WTC11 (cell line): ENCODE results near the gene PNCK. TPM values are rescaled to one million over a fixed set of nuclear protein-coding genes. Genes with fewer than 3 reads are reported as not detected.
A peak's percentile ranks its signal among the peaks of the same experiment; 100 is the strongest.

Experiments used
- ATAC-seq: fragments of 200-7000 bp; cut with Tn5 transposase; 2 replicates; pipeline ENCODE4 v1.10.0; 2021; ENCODE audit warnings: mild to moderate bottlenecking, moderate library complexity
- CTCF ChIA-PET: fragments of 300-600 bp; sonication (Branson Sonifier 250); formaldehyde crosslinking; loops from one replicate; lab custom pipeline; 2021; ENCODE audit warnings: antibody characterized with exemption; lab: Charles Lee
- POLR2A ChIA-PET: fragments of 350-600 bp; sonication (Branson Sonifier 250); formaldehyde crosslinking; loops from one replicate; lab custom pipeline; 2021; ENCODE audit warnings: antibody characterized with exemption; lab: Charles Lee
- DNase-seq: peaks from one replicate; pipeline ENCODE4 v3.0.0; 2021; ENCODE audit warnings: low spot score
- H3K27ac Mint-ChIP-seq: 2 replicates; pipeline ENCODE4 v1.8.0; 2021; ENCODE audit warnings: mixed read lengths
- H3K27me3 Mint-ChIP-seq: 2 replicates; pipeline ENCODE4 v1.8.0; 2021; ENCODE audit warnings: low read depth, mild to moderate bottlenecking, moderate library complexity, mixed read lengths
- H3K36me3 Mint-ChIP-seq: 2 replicates; pipeline ENCODE4 v1.8.0; 2021; ENCODE audit warnings: mixed read lengths
- H3K4me1 Mint-ChIP-seq: 2 replicates; pipeline ENCODE4 v1.8.0; 2022; ENCODE audit warnings: mixed read lengths
- H3K4me3 Mint-ChIP-seq: 2 replicates; pipeline ENCODE4 v1.8.0; 2021; ENCODE audit warnings: mild to moderate bottlenecking, moderate library complexity, mixed read lengths
- H3K9me3 Mint-ChIP-seq: 2 replicates; pipeline ENCODE4 v1.8.0; 2021; ENCODE audit warnings: mixed read lengths
- AFF4 ChIP-seq: sonication (generic); formaldehyde crosslinking; IDR thresholded peaks from 2 replicates; pipeline ENCODE4 v1.8.1; 2023; ENCODE audit warnings: mild to moderate bottlenecking, missing genetic modification reagents, borderline replicate concordance
- AR ChIP-seq: fragments of 250-450 bp; sonication (Bioruptor Pico); IDR thresholded peaks from 2 replicates; pipeline ENCODE4 v1.9.0; 2021; ENCODE audit warnings: mild to moderate bottlenecking
- E2F1 ChIP-seq: sonication (generic); formaldehyde crosslinking; IDR thresholded peaks from 2 replicates; pipeline ENCODE4 v1.8.0; 2022; ENCODE audit warnings: mild to moderate bottlenecking, missing genetic modification reagents
- EMX1 ChIP-seq: fragments of 250-450 bp; sonication (Bioruptor Pico); IDR thresholded peaks from 2 replicates; pipeline ENCODE4 v1.8.0; 2021; ENCODE audit warnings: mild to moderate bottlenecking
- ESRRA ChIP-seq: sonication (generic); formaldehyde crosslinking; IDR thresholded peaks from 2 replicates; pipeline ENCODE4 v1.8.1; 2022; ENCODE audit warnings: mild to moderate bottlenecking, missing genetic modification reagents, borderline replicate concordance
- GABPB1 ChIP-seq: sonication (generic); formaldehyde crosslinking; IDR thresholded peaks from 2 replicates; pipeline ENCODE4 v1.8.1; 2023; ENCODE audit warnings: mild to moderate bottlenecking, missing genetic modification reagents
- NFE2L1 ChIP-seq: sonication (generic); formaldehyde crosslinking; IDR thresholded peaks from 2 replicates; pipeline ENCODE4 v1.8.1; 2023; ENCODE audit warnings: missing genetic modification reagents
- PRRX2 ChIP-seq: fragments of 250-450 bp; sonication (Bioruptor Pico); IDR thresholded peaks from 2 replicates; pipeline ENCODE4 v1.8.0; 2021; ENCODE audit warnings: mild to moderate bottlenecking
- SP1 ChIP-seq: sonication (generic); formaldehyde crosslinking; conservative IDR thresholded peaks from 2 replicates; pipeline ENCODE4 v1.8.1; 2022; ENCODE audit warnings: missing genetic modification reagents
- TCF7 ChIP-seq: sonication (generic); formaldehyde crosslinking; IDR thresholded peaks from 2 replicates; pipeline ENCODE4 v1.8.0; 2022; ENCODE audit warnings: mild to moderate bottlenecking, low read depth, missing genetic modification reagents, moderate library complexity
- TEAD1 ChIP-seq: sonication (generic); formaldehyde crosslinking; IDR thresholded peaks from 2 replicates; pipeline ENCODE4 v1.8.0; 2022; ENCODE audit warnings: mild to moderate bottlenecking, missing genetic modification reagents
- ZBTB43 ChIP-seq: sonication (generic); formaldehyde crosslinking; IDR thresholded peaks from 2 replicates; pipeline ENCODE4 v1.8.1; 2023; ENCODE audit warnings: mild to moderate bottlenecking, missing genetic modification reagents
- ZNF138 ChIP-seq: sonication (generic); formaldehyde crosslinking; conservative IDR thresholded peaks from 2 replicates; pipeline ENCODE4 v1.8.1; 2022; ENCODE audit warnings: mild to moderate bottlenecking, moderate library complexity, missing genetic modification reagents
- ZNF219 ChIP-seq: sonication (generic); formaldehyde crosslinking; IDR thresholded peaks from 2 replicates; pipeline ENCODE4 v1.8.0; 2023; ENCODE audit warnings: missing genetic modification reagents, mild to moderate bottlenecking, borderline replicate concordance
- ZNF232 ChIP-seq: sonication (generic); formaldehyde crosslinking; IDR thresholded peaks from 2 replicates; pipeline ENCODE4 v1.8.0; 2022; ENCODE audit warnings: mild to moderate bottlenecking, missing genetic modification reagents
- ZNF425 ChIP-seq: fragments of 250-450 bp; sonication (Bioruptor Pico); conservative IDR thresholded peaks from 2 replicates; pipeline ENCODE4 v1.9.0; 2021; ENCODE audit warnings: mild to moderate bottlenecking
- ZNF512 ChIP-seq: sonication (generic); formaldehyde crosslinking; IDR thresholded peaks from 2 replicates; pipeline ENCODE4 v1.8.1; 2022; ENCODE audit warnings: missing genetic modification reagents, borderline replicate concordance
- total RNA-seq: library from RNA; stranded (reverse); gene quantifications from 3 replicates; pipeline ENCODE4 v1.2.3, GENCODE V29; 2021

PNCK gene
- total RNA-seq, 1 experiment from 2014 or later: 8.6 TPM

- Mint-ChIP-seq H3K9me3 (no peaks in the 10 kb centered on the region), H3K27ac (no peak overlapping the region), H3K4me3 (no peak overlapping the region; the same call in 1 of the 2 replicates), H3K4me1 (peaks cover 10% of the 10 kb centered on the region), H3K27me3 (peaks cover 59% of the 10 kb centered on the region), H3K36me3 (no peaks in the 10 kb centered on the region)
- POLR2A ChIA-PET: no interaction called here
- CTCF ChIA-PET: interaction anchor here (1.6 to 10.6 kb wide), 2 partner anchors 10 to 25 kb away, joined by 4 to 153 read pairs; no protein-coding TSS in a partner anchor
- peak; percentile 8; the same call in 1 of the 2 replicates for ATAC-seq
- TF ChIP-seq ZNF425: no peak
- TF ChIP-seq E2F1 (CRISPR knock-in tag): no peak
- no peak for TF ChIP-seq ZNF232
- TF ChIP-seq NFE2L1 (CRISPR knock-in tag): no peak
- TF ChIP-seq EMX1 (CRISPR knock-in tag): no peak
- no peak for TF ChIP-seq AR (CRISPR knock-in tag)
- no peak for TF ChIP-seq AFF4 (CRISPR knock-in tag)
- no peak for TF ChIP-seq ZBTB43 (CRISPR knock-in tag)
- TF ChIP-seq SP1: no peak
- no peak for TF ChIP-seq PRRX2
- no peak for TF ChIP-seq ESRRA (CRISPR knock-in tag)
- no peak for TF ChIP-seq TEAD1 (CRISPR knock-in tag)
- no peak for TF ChIP-seq ZNF512 (CRISPR knock-in tag)
- TF ChIP-seq ZNF138 (CRISPR knock-in tag): no peak
- no peak for TF ChIP-seq GABPB1 (CRISPR knock-in tag)
- no peak for TF ChIP-seq ZNF219 (CRISPR knock-in tag)
- no peak for TF ChIP-seq TCF7 (CRISPR knock-in tag)
- DNase-seq: peak; percentile 34
Measured at GRCh38 chrX:153642051-153642654, 31.5 kb downstream of the PNCK start.
